Gastroesophageal sphincter (tissue), 4 donors: ENCODE data around the gene OTOP1. TPM values are rescaled to one million over a fixed set of nuclear protein-coding genes. Genes with fewer than 3 reads are reported as not detected.
"Not testable (repeated sequence)": the region's sequence is repeated elsewhere in the genome, so short reads cannot be mapped to it uniquely, and the experiment has no call there.

Experiments used
- ATAC-seq: fragments of 150-250 bp; one replicate; pipeline ENCODE4 v1.9.1; 2016; ENCODE audit warnings: mild to moderate bottlenecking, moderate library complexity
- H3K27ac ChIP-seq, 4 donors: fragments of 200-600 bp; sonication (generic) in 3 of 4; 1 replicate in 3 of 4; 2 replicates in 1 of 4; pipeline ENCODE4 v1.5.1; 2016 to 2019
- H3K27me3 ChIP-seq: fragments of 200-600 bp; sonication (generic); one replicate; pipeline ENCODE4 v1.5.1; 2019
- H3K36me3 ChIP-seq, 2 donors: fragments of 200-600 bp; sonication (generic); one replicate each; pipeline ENCODE4 v1.5.1; 2019; ENCODE audit warnings: control low read depth in 1 of 2
- H3K4me1 ChIP-seq, 3 donors: fragments of 200-600 bp; sonication (generic); 1 replicate in 2 of 3; 2 replicates in 1 of 3; pipeline ENCODE4 v1.5.1; 2016 to 2019; ENCODE audit warnings: control low read depth in 2 of 3
- H3K4me3 ChIP-seq, 2 donors: fragments of 200-600 bp; sonication (generic); one replicate each; pipeline ENCODE4 v1.5.1; 2019; ENCODE audit warnings: mild to moderate bottlenecking in 1 of 2, moderate library complexity in 1 of 2
- H3K9me3 ChIP-seq, 3 donors: fragments of 200-600 bp; sonication (generic); one replicate each; pipeline ENCODE4 v1.5.1; 2017 to 2019; ENCODE audit warnings: control low read depth in 2 of 3
- CTCF ChIP-seq, 4 experiments: fragments of 200-600 bp in 2 of 4; fragments of 450-650 bp in 2 of 4; sonication (generic) in 1 of 4; IDR thresholded peaks; one replicate each; pipeline ENCODE4 v1.5.1; 2017 to 2019; ENCODE audit warnings: antibody characterized with exemption in 4 of 4, mild to moderate bottlenecking in 2 of 4, moderate library complexity in 2 of 4
- EP300 ChIP-seq: sonication (generic); formaldehyde crosslinking; IDR thresholded peaks from one replicate; pipeline ENCODE4 v1.6.1; 2017; ENCODE audit warnings: antibody characterized with exemption, mild to moderate bottlenecking
- POLR2A ChIP-seq, 2 donors: fragments of 450-650 bp; IDR thresholded peaks; one replicate each; pipeline ENCODE4 v1.6.1; 2017; ENCODE audit warnings: antibody characterized with exemption in 2 of 2, mild to moderate bottlenecking in 2 of 2, moderate library complexity in 1 of 2
- POLR2AphosphoS5 ChIP-seq: sonication (generic); formaldehyde crosslinking; IDR thresholded peaks from one replicate; pipeline ENCODE4 v1.6.1; 2017; ENCODE audit warnings: antibody characterized with exemption
- WGBS, 2 donors: methylation state at CpG; one replicate each; pipeline ENCODE4 v1.1.5; 2018; ENCODE audit warnings: low coverage in 1 of 2; 5-methylcytosine and 5-hydroxymethylcytosine counted together
- total RNA-seq, 4 donors: library from RNA; depleted of rRNA; stranded (reverse); fragments of >200 nt; gene quantifications; one replicate each; pipeline ENCODE4 v1.1.0, GENCODE V29; 2016

The OTOP1 gene
- total RNA-seq, 4 donors from 2014 or later, result not detected

- Histone ChIP-seq H3K4me1 (no peaks in the 10 kb centered on the region), H3K9me3 (no peaks in the 10 kb centered on the region), H3K4me3 (no peak overlapping the region), H3K36me3 (peaks cover under 1 to 77% of the 10 kb centered on the region in 2 donors), H3K27me3 (no peaks in the 10 kb centered on the region), H3K27ac (peak overlapping the region in 1 of 4 donors; percentile 23)
- TF ChIP-seq EP300 (no peak), CTCF (IDR thresholded peaks at IDR 0.05) (no peak), POLR2A (IDR thresholded peaks at IDR 0.05) (no peak), POLR2AphosphoS5 (no peak)
- ATAC-seq, result no peak
- WGBS, 2 donors, result 82 to 100% methylated on average over 1 to 2 of the region's 11 CpGs
These were observed 42.6 kb upstream of the OTOP1 start for GRCh38 chr4:4269331-4269731.

- ATAC-seq, result no peak
- WGBS, 2 donors, result no CpG with 5 or more reads among the region's 1 CpG
- H3K9me3 ChIP-seq, result no peaks in the 10 kb centered on the region
- H3K4me3 ChIP-seq, result no peak overlapping the region
- no peaks in the 10 kb centered on the region for H3K27me3 ChIP-seq
- TF ChIP-seq POLR2AphosphoS5, result no peak
- no peak for TF ChIP-seq EP300
- no peak for TF ChIP-seq POLR2A (IDR thresholded peaks at IDR 0.05)
- TF ChIP-seq CTCF (IDR thresholded peaks at IDR 0.05), result no peak
- H3K36me3 ChIP-seq, result peaks cover 0 to 71% of the 10 kb centered on the region in 2 donors
- H3K27ac ChIP-seq, result peak overlapping the region in 1 of 4 donors; percentile 23
- H3K4me1 ChIP-seq, result no peaks in the 10 kb centered on the region
These were observed 42.0 kb upstream of the OTOP1 start for GRCh38 chr4:4268776-4269175.

GRCh38 chr4:4267981-4268380 is 41.3 kb upstream of the OTOP1 start:
- no peak for ATAC-seq
- Histone ChIP-seq H3K4me1 (no peaks in the 10 kb centered on the region), H3K36me3 (peaks cover 0 to 63% of the 10 kb centered on the region in 2 donors), H3K4me3 (no peak overlapping the region), H3K27me3 (no peaks in the 10 kb centered on the region), H3K27ac (no peak overlapping the region), H3K9me3 (no peaks in the 10 kb centered on the region)
- WGBS, 2 donors, result 77% methylated on average over 5 of the region's 5 CpGs; no CpG with 5 or more reads in 1 of the 2 donors
- TF ChIP-seq EP300 (no peak), POLR2AphosphoS5 (no peak), CTCF (IDR thresholded peaks at IDR 0.05) (no peak), POLR2A (IDR thresholded peaks at IDR 0.05) (no peak)

GRCh38 chr4:4260185-4260751 is 33.5 kb upstream of the OTOP1 start:
- Histone ChIP-seq H3K27ac (no peak overlapping the region), H3K27me3 (peaks cover 5% of the 10 kb centered on the region), H3K36me3 (no peaks in the 10 kb centered on the region), H3K9me3 (no peaks in the 10 kb centered on the region), H3K4me1 (peaks cover 0 to 8% (median 0%) of the 10 kb centered on the region in 3 donors), H3K4me3 (no peak overlapping the region)
- WGBS, 2 donors, result 54 to 57% methylated on average over 3 to 4 of the region's 6 CpGs
- ATAC-seq, result no peak
- no peak for TF ChIP-seq EP300
- TF ChIP-seq CTCF (IDR thresholded peaks at IDR 0.05), result peak in 2 of 4 experiments; percentile 7 to 17

GRCh38 chr4:4259484-4260100 is 32.9 kb upstream of the OTOP1 start:
- no peak for ATAC-seq
- Histone ChIP-seq H3K27ac (no peak overlapping the region), H3K4me3 (no peak overlapping the region), H3K36me3 (no peaks in the 10 kb centered on the region), H3K4me1 (peaks cover 0 to 8% (median 0%) of the 10 kb centered on the region in 3 donors), H3K9me3 (no peaks in the 10 kb centered on the region), H3K27me3 (peaks cover 12% of the 10 kb centered on the region)
- TF ChIP-seq EP300, result no peak
- no peak for TF ChIP-seq POLR2A (IDR thresholded peaks at IDR 0.05)
- TF ChIP-seq CTCF (IDR thresholded peaks at IDR 0.05), result no peak
- no peak for TF ChIP-seq POLR2AphosphoS5
- whole genome bisulfite sequencing, 2 donors, result 32 to 50% methylated on average over 5 to 8 of the region's 9 CpGs

- ATAC-seq, H3K4me3 ChIP-seq, H3K4me1 ChIP-seq, H3K9me3 ChIP-seq, H3K36me3 ChIP-seq, H3K27ac ChIP-seq: not testable (repeated sequence)
- H3K27me3 ChIP-seq, result peaks cover 16% of the 10 kb centered on the region
- 86 to 95% methylated on average over 2 to 3 of the region's 3 CpGs for WGBS, 2 donors
These were observed 31.0 kb upstream of the OTOP1 start for GRCh38 chr4:4257705-4258104.
